Purkinje cell (primary cell): ENCODE results near the gene RNF128. TPM values are rescaled to one million over a fixed set of nuclear protein-coding genes. Genes with fewer than 3 reads are reported as not detected.

Experiments
- polyA plus RNA-seq: library from polyadenylated mRNA; unstranded; fragments of >200 nt; fragmentation: Nextera tagmentation; gene quantifications from 2 replicates; pipeline ENCODE4 v1.2.1, GENCODE V29; 2014

The RNF128 gene
- 9.4 and 13.6 TPM in 2 replicates for polyA plus RNA-seq

GRCh38 chrX:106726485-106727437 lies at the start of gene RNF128:
Gene RNF128 (plus strand): TSS chrX:106726701. CDS start chrX:106726914, 213 bp downstream.

GRCh38 chrX:106802388-106803275 lies 76.1 kb downstream of the RNF128 start, which contains the start of gene TBC1D8B:
Gene TBC1D8B (plus strand): TSS chrX:106802673. CDS start chrX:106802854, 181 bp downstream.

Other genes starting within 250 kb of the RNF128 start
- gene RADX, start 114.7 kb upstream of the RNF128 start, polyA plus RNA-seq = 1.2 TPM in 1 of 2 replicates, not detected in the other
- 1.2 and 5.6 TPM in 2 replicates for gene TBC1D8B, start 76.0 kb downstream of the RNF128 start, polyA plus RNA-seq
- not detected in 2 replicates for gene RIPPLY1, start 176.6 kb downstream of the RNF128 start, polyA plus RNA-seq
- not detected in 2 replicates for gene CLDN2, start 193.7 kb downstream of the RNF128 start, polyA plus RNA-seq